Measurements from ENCODE around the gene SENP2. TPM values are rescaled to one million over a fixed set of nuclear protein-coding genes. Genes with fewer than 3 reads are reported as not detected.

SENP2 gene
- total and polyA plus RNA-seq, 2 of the 13 experiments (the other 11 are each of a cell fraction or from before 2014, with no cell fraction given) = 7.7 to 46.2 TPM

- peaks cover 9% of the 10 kb centered on the region; the same call in 1 of the 2 replicates for H4K20me1 ChIP-seq (ENCODE audit: insufficient read depth, low read length)
- 96% methylated on average over 1 of the region's 1 CpG for WGBS (ENCODE audit: low lambda C conversion rate)
- intact Hi-C loops (cut with micrococcal nuclease; ENCODE audit: unreplicated experiment) = no loop called here
- DNase-seq (ENCODE audit: low spot score) = no peak
- no peak overlapping the region for H3K4me3 ChIP-seq (replicated peaks in 1 of 3; ENCODE audit: insufficient read depth in 1 of 3, low read depth in 2 of 3, low read length in 3 of 3)
- H3K9ac ChIP-seq (ENCODE audit: insufficient read depth, low read depth, low read length) = no peak overlapping the region
- H3K79me2 ChIP-seq (ENCODE audit: insufficient read depth, low read length) = peaks cover 6% of the 10 kb centered on the region
- no peak overlapping the region for H3K27ac ChIP-seq (ENCODE audit: extremely low read length, insufficient read depth, low read length)
- ATAC-seq = no peak
- POLR2A ChIA-PET = interaction anchor here (1.0 kb wide), 1 partner anchor 119 kb away, joined by 3 read pairs; no protein-coding TSS in a partner anchor
- FAIRE-seq = no peak
- H3K27me3 ChIP-seq (ENCODE audit: control insufficient read depth in 1 of 2, insufficient read depth in 2 of 2, low read length in 2 of 2) = no peaks in the 10 kb centered on the region
- H2AFZ ChIP-seq (ENCODE audit: low read length) = no peak overlapping the region
- in situ Hi-C loops (cut with HindIII; ENCODE audit: extremely low pct_ligation_motif_present, low pct_unique_long_range_greater_than_20kb) = loop anchor here (5.0 kb wide), 1 partner anchor 89 kb away; no protein-coding TSS in a partner anchor
- H3K9me3 ChIP-seq (ENCODE audit: low read length) = no peaks in the 10 kb centered on the region
- peaks cover 23 to 83% of the 10 kb centered on the region in 2 experiments for H3K36me3 ChIP-seq (replicated peaks in 1 of 2; ENCODE audit: control insufficient read depth in 1 of 2, insufficient read depth in 2 of 2, low read length in 2 of 2)
- no TSS peak for BruUV-seq (replicated peaks)
- CTCF ChIA-PET (ENCODE audit: low intra/inter-chr PET ratio, low total read pairs) = interaction anchor here (1.9 kb wide), 1 partner anchor 90 kb away, joined by 11 read pairs; no protein-coding TSS in a partner anchor
- H3K4me2 ChIP-seq (ENCODE audit: low read depth, low read length) = no peak overlapping the region
- no peaks in the 10 kb centered on the region for H3K4me1 ChIP-seq (ENCODE audit: insufficient read depth, low read length)
- TF ChIP-seq, protein P1, sequence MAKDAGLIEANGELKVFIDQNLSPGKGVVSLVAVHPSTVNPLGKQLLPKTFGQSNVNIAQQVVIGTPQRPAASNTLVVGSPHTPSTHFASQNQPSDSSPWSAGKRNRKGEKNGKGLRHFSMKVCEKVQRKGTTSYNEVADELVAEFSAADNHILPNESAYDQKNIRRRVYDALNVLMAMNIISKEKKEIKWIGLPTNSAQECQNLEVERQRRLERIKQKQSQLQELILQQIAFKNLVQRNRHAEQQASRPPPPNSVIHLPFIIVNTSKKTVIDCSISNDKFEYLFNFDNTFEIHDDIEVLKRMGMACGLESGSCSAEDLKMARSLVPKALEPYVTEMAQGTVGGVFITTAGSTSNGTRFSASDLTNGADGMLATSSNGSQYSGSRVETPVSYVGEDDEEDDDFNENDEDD (CRISPR knock-in tag; IDR thresholded peaks at IDR 0.05; ENCODE audit: borderline replicate concordance) = no peak
- no peak for TF ChIP-seq ZNF281 (CRISPR knock-in tag; IDR thresholded peaks at IDR 0.05; ENCODE audit: borderline replicate concordance)
- TF ChIP-seq PBX3 (CRISPR knock-in tag; IDR thresholded peaks at IDR 0.05; ENCODE audit: borderline replicate concordance) = no peak
- TF ChIP-seq PBX2 (CRISPR knock-in tag; IDR thresholded peaks at IDR 0.05) = no peak
- no peak for TF ChIP-seq ZNF33A (CRISPR knock-in tag; IDR thresholded peaks at IDR 0.05; ENCODE audit: borderline replicate concordance)
- TF ChIP-seq EHMT2 (IDR thresholded peaks at IDR 0.05; ENCODE audit: borderline replicate concordance, low read depth, low read length) = no peak
- TF ChIP-seq, protein P2, sequence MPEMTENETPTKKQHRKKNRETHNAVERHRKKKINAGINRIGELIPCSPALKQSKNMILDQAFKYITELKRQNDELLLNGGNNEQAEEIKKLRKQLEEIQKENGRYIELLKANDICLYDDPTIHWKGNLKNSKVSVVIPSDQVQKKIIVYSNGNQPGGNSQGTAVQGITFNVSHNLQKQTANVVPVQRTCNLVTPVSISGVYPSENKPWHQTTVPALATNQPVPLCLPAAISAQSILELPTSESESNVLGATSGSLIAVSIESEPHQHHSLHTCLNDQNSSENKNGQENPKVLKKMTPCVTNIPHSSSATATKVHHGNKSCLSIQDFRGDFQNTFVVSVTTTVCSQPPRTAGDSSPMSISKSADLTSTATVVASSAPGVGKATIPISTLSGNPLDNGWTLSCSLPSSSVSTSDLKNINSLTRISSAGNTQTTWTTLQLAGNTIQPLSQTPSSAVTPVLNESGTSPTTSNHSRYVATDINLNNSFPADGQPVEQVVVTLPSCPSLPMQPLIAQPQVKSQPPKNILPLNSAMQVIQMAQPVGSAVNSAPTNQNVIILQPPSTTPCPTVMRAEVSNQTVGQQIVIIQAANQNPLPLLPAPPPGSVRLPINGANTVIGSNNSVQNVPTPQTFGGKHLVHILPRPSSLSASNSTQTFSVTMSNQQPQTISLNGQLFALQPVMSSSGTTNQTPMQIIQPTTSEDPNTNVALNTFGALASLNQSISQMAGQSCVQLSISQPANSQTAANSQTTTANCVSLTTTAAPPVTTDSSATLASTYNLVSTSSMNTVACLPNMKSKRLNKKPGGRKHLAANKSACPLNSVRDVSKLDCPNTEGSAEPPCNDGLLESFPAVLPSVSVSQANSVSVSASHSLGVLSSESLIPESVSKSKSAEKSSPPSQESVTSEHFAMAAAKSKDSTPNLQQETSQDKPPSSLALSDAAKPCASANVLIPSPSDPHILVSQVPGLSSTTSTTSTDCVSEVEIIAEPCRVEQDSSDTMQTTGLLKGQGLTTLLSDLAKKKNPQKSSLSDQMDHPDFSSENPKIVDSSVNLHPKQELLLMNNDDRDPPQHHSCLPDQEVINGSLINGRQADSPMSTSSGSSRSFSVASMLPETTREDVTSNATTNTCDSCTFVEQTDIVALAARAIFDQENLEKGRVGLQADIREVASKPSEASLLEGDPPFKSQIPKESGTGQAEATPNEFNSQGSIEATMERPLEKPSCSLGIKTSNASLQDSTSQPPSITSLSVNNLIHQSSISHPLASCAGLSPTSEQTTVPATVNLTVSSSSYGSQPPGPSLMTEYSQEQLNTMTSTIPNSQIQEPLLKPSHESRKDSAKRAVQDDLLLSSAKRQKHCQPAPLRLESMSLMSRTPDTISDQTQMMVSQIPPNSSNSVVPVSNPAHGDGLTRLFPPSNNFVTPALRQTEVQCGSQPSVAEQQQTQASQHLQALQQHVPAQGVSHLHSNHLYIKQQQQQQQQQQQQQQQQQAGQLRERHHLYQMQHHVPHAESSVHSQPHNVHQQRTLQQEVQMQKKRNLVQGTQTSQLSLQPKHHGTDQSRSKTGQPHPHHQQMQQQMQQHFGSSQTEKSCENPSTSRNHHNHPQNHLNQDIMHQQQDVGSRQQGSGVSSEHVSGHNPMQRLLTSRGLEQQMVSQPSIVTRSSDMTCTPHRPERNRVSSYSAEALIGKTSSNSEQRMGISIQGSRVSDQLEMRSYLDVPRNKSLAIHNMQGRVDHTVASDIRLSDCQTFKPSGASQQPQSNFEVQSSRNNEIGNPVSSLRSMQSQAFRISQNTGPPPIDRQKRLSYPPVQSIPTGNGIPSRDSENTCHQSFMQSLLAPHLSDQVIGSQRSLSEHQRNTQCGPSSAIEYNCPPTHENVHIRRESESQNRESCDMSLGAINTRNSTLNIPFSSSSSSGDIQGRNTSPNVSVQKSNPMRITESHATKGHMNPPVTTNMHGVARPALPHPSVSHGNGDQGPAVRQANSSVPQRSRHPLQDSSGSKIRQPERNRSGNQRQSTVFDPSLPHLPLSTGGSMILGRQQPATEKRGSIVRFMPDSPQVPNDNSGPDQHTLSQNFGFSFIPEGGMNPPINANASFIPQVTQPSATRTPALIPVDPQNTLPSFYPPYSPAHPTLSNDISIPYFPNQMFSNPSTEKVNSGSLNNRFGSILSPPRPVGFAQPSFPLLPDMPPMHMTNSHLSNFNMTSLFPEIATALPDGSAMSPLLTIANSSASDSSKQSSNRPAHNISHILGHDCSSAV (CRISPR knock-in tag; IDR thresholded peaks at IDR 0.05; ENCODE audit: borderline replicate concordance) = no peak
- TF ChIP-seq KDM5A (IDR thresholded peaks at IDR 0.05; ENCODE audit: borderline replicate concordance, low read length) = no peak
Measured at GRCh38 chr3:185678027-185678426, 91.9 kb downstream of the SENP2 start.

All from HepG2 (cell line).